ENCODE results near the gene EFTUD2.
A peak's percentile ranks its signal among the peaks of the same experiment; 100 is the strongest.
"Not testable (repeated sequence)": the region's sequence is repeated elsewhere in the genome, so short reads cannot be mapped to it uniquely, and the experiment has no call there.

Gene EFTUD2

GRCh38 chr17:44848961-44849489 is 50.2 kb downstream of the EFTUD2 start:
- no peak for DNase-seq (ENCODE audit: low read depth)

DNA sequence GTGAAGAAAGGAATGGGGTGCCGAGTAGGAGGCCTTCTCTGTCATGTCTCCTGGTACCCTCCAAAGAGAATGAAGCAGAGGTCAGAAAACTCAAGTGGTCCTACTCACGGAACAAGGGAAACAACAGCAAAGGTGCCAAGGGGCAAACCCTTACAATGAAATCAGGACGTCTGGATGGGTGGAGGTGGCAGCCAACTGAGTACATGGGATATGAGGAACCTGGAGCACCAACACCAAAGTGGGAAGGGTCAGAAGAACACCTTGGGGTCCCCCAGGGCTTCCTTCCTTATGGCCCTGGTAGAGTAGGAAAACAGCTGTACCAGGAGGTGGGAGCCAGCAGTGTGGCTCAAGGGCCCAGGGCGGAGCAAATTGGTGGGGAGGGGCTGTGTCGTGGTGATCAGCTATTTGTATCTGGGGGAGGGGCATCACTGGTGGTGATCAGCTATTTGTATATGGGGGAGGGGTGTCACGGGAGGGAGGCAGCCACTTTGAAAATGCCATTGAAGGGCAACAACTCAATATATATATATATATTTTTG is 50.9 kb downstream of the EFTUD2 start:
- no peak for DNase-seq (ENCODE audit: low read depth)

DNA sequence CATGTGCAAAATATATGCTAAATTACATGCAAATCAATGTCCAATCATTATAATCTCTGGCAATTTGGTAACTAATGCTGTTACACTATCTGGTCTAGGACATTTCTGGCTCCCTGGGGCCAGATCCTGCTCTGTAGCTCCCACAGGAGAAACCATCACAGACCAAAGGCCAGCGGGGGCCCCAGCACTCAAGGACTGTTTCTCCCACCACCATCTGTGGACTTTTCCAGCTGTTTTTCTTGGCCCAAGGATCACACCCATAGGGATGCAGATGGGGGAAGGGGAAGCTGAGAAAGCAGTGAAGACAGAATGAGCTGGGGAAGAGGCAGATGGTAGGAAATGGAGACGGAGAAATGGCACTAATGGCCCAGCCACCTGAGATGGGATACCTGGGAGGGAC is 51.7 kb downstream of the EFTUD2 start, which contains the start of gene HIGD1B:
TSS of gene HIGD1B (plus strand) at position 298 of the 400 bp plus-strand sequence. CDS start 270 bp downstream, outside the sequence.
- DNase-seq (ENCODE audit: low read depth): no peak

DNA sequence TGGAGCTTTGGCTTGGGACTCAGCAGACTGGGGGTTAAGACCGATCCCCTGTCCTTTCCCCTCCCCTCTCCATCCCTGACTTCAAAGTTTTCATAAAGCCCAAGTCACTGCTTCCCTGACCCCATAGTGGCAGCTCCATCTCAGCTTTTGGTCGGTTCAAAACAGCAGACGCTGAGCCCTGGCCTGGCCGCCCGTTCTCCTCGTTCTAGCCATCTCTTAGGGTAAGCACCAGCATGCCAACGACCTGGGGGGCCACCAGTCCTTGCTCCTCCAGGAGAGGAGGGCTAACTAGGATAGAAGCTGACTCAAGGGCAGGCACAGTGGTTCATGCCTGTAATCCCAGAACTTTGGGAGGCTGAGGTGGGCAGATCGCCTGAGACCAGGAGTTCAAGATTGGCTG is 53.0 kb downstream of the EFTUD2 start:
- no peak for DNase-seq (ENCODE audit: low read depth)

DNA sequence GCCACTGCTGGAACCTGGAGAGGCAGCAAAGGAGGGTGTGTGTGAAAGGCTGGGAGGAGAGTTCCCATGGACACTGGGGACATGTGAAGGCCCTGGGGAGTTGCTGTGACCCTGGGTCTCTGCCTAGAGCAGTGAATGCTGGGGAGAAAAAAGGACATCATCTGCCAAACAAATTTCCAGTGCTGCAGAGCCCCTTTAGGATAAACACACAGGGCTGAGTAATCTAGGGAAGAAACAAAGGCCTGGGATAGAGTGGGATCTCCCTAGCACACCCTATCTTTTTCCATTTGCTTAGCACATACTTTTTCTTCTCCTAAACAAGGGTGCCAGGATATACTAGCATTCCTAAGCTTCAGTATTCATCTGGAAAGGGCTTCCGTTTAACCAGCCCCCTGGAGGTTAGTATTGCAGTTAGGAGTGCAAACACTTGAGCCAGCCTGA is 54.8 kb downstream of the EFTUD2 start:
- DNase-seq (ENCODE audit: low read depth): no peak

GRCh38 chr17:44842748-44843147 is 56.5 kb downstream of the EFTUD2 start:
- DNase-seq (ENCODE audit: low read depth): no peak

DNA sequence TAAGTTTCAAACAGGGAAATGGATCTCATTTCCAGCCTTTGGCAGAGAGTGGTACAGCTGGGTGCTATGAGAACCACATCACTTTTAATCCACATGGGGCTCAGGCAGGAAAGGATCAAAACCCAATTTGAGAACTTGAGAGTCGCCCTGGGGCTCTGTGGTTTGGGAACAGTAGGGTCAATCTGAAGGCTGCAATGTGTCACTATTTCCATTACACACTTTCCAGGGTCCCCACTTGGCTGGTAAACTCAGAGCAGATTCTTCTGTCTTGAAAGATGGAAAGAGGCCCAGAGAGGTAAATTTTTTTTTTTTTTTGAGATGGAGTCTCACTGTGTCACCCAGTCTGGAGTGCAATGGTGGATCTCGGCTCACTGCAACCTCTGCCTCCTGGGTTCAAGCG is 58.3 kb downstream of the EFTUD2 start:
- DNase-seq (ENCODE audit: low read depth): no peak

- no peak for DNase-seq (ENCODE audit: low read depth)
These were observed 59.0 kb downstream of the EFTUD2 start for GRCh38 chr17:44840274-44840673.

DNA sequence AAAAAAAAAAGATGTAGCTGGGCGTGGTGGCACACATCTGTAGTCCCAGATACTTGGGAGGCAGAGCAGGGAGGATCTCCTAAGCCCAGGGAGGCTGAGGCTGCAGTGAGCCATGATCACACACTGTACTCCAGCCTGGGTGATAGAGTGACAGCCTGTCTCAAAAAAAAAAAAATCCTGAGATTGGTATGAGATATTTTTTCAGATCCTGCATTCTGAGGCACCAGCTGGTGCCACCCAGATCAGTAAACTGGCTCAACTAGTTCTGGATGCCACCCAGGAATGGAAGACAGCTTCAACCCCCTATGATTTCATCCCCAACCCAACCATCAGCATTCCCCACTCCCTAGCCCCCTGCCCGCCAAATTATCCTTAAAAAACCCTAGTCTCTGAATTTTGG is 62.0 kb downstream of the EFTUD2 start:
- DNase-seq (ENCODE audit: low read depth): no peak

DNA sequence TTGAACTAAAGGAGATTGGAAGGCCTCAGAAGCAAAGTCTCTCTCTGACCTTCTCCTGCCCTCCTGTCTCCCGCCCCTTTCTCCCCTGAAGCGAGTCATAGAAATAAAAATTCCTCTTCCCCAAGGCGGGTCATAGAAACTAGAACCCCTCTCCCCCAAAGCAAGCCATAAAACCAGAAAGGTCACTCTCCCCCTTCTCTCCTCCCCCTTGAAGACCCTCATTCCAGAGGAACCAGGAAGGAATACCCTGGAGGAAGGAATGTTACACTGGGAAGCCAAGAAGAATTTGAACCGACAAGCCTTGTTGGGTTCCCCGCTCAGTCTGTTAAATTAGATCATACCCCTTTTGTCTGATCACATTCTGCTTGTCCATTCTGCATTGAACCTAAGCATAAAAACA is 66.4 kb downstream of the EFTUD2 start:
- DNase-seq (ENCODE audit: low read depth): no peak

DNA sequence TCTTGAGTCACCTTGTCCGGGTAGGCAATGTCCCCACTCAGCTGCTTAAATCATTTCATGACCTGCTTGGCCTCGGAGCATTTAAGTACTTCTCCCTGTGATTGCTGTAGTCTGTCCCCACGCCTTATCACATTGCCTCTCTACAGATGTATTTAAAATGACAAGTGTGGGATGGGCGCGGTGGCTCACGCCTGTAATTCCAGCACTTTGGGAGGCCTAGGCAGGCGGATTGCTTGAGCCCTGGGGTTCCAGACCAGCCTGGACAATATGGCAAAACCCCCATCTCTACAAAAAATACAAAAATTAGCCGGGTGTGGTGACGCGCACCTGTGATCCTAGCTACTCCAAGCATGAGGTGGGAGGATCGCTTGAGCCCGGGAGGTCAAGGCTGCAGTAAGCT is 67.9 kb downstream of the EFTUD2 start:
- DNase-seq (ENCODE audit: low read depth): no peak

- DNase-seq (ENCODE audit: low read depth): no peak
These were observed 68.6 kb downstream of the EFTUD2 start for GRCh38 chr17:44830359-44831288.

GRCh38 chr17:44829523-44830358 is 69.5 kb downstream of the EFTUD2 start, which contains the start of gene GJC1:
GJC1 (minus strand) TSS chr17:44830287; CDS start chr17:44805817, 24,470 bp downstream.
- DNase-seq (ENCODE audit: low read depth): peak; percentile 2

- peak; percentile 8 for DNase-seq (ENCODE audit: low read depth)
These were observed 70.2 kb downstream of the EFTUD2 start for GRCh38 chr17:44828919-44829522.

- no peak for DNase-seq (ENCODE audit: low read depth)
These were observed 71.4 kb downstream of the EFTUD2 start for GRCh38 chr17:44827863-44828262.

GRCh38 chr17:44826123-44826790 is 73.0 kb downstream of the EFTUD2 start:
- no peak for DNase-seq (ENCODE audit: low read depth)

DNA sequence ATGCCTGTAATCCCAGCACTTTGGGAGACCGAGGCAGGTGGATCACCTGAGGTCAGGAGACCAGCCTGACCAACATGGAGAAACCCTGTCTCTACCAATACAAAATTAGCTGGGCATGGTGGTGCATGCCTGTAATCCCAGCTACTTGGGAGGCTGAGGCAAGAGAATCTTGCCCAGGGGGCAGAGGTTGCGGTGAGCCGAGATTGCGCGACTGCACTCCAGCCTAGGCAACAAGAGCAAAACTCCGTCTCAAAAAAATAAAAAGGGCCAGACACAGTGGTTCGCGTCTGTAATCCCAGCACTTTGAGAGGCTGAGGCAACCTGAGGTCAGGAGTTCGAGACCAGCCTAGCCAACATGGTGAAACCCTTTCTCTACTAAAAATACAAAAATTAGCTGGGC is 74.0 kb downstream of the EFTUD2 start:
- not testable (repeated sequence) for DNase-seq (ENCODE audit: low read depth)

DNA sequence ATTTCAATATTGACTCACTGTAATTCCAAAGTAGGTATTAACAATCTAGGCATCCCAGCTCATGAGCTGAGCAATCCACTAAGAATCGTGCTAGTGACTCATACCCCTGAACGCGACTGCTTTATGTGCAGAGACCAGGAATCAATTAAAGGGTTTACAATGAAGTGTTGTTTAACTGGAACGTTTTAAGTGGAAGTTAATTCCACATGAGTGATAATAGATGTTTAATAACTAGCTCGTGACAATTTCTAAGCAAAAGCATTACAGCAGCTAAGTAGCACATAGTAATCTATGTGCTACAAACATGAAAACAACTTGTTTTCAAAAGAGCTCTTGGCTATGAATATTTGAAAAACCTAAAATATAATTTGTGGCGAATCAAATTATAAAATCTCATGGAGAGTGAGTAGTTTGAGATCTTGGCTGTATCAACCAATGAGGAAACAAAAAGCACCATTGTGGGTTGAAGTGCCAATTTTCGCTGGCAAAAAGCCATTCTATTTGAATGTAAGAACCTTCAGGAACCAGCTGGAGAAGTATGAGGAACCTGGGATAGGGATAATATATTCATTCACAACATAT is 78.5 kb downstream of the EFTUD2 start:
- no peak for DNase-seq (ENCODE audit: low read depth)

GRCh38 chr17:44818508-44818907 is 80.7 kb downstream of the EFTUD2 start:
- not testable (repeated sequence) for DNase-seq (ENCODE audit: low read depth)

DNA sequence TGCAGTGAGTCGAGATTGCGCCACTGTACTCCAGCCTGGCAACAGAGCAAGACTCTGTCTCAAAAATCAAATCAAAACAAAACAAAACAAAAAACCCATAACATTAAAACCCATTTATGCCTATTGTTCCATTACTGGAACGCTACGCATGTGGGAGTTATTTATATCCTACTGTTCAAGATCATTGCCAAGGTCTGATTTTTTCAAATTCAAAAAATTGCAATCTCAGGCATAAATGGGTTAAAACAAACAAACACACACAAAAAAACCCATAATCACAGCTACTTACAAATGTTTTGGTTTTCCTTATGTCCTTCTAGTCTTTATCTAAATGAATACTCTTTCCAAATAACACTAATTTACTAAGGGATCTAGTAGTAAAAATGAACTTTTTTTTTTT is 87.0 kb downstream of the EFTUD2 start:
- no peak for DNase-seq (ENCODE audit: low read depth)
